ENCODE data around the gene XG.

Gene XG

GRCh38 chrX:2828344-2828958, 76.6 kb downstream of the XG start, which contains the start of gene GYG2:
TSS of gene GYG2 (plus strand) at chrX:2828930. CDS start at chrX:2830189, 1,259 bp downstream.
- no peak for DNase-seq (ENCODE audit: low read depth in 1 of 2, low spot score in 1 of 2)
- no peak within 1 kb of the TSS for H3K27ac ChIP-seq (replicated peaks)
- H3K4me3 ChIP-seq (replicated peaks; ENCODE audit: insufficient read depth, low read length), result no peak within 1 kb of the TSS
- TF ChIP-seq, protein P1, sequence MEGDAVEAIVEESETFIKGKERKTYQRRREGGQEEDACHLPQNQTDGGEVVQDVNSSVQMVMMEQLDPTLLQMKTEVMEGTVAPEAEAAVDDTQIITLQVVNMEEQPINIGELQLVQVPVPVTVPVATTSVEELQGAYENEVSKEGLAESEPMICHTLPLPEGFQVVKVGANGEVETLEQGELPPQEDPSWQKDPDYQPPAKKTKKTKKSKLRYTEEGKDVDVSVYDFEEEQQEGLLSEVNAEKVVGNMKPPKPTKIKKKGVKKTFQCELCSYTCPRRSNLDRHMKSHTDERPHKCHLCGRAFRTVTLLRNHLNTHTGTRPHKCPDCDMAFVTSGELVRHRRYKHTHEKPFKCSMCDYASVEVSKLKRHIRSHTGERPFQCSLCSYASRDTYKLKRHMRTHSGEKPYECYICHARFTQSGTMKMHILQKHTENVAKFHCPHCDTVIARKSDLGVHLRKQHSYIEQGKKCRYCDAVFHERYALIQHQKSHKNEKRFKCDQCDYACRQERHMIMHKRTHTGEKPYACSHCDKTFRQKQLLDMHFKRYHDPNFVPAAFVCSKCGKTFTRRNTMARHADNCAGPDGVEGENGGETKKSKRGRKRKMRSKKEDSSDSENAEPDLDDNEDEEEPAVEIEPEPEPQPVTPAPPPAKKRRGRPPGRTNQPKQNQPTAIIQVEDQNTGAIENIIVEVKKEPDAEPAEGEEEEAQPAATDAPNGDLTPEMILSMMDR (IDR thresholded peaks at IDR 0.05; ENCODE audit: insufficient read depth, low read length), result no peak
- TF ChIP-seq POLR2AphosphoS5 (IDR thresholded peaks at IDR 0.05; ENCODE audit: low read depth) (no peak), SPI1 (IDR thresholded peaks at IDR 0.05; ENCODE audit: borderline replicate concordance, low read depth) (no peak), REST (IDR thresholded peaks at IDR 0.05; ENCODE audit: insufficient replicate concordance, low read depth) (no peak), GABPA (IDR thresholded peaks at IDR 0.05; ENCODE audit: low read depth) (no peak)
- peaks cover 13% of the 10 kb centered on the region for H3K27me3 ChIP-seq (ENCODE audit: insufficient read depth, poor library complexity, severe bottlenecking)

- TF ChIP-seq POLR2AphosphoS5 (IDR thresholded peaks at IDR 0.05; ENCODE audit: low read depth), result no peak
- TF ChIP-seq, protein P1 (IDR thresholded peaks at IDR 0.05; ENCODE audit: insufficient read depth, low read length), result no peak
- no peak for TF ChIP-seq SPI1 (IDR thresholded peaks at IDR 0.05; ENCODE audit: borderline replicate concordance, low read depth)
- no peak for TF ChIP-seq REST (IDR thresholded peaks at IDR 0.05; ENCODE audit: insufficient replicate concordance, low read depth)
- TF ChIP-seq GABPA (IDR thresholded peaks at IDR 0.05; ENCODE audit: low read depth), result no peak
- DNase-seq (ENCODE audit: low read depth in 1 of 2, low spot score in 1 of 2), result no peak
- H3K4me3 ChIP-seq (replicated peaks; ENCODE audit: insufficient read depth, low read length), result no peak overlapping the region
- peaks cover 13% of the 10 kb centered on the region for H3K27me3 ChIP-seq (ENCODE audit: insufficient read depth, poor library complexity, severe bottlenecking)
- H3K27ac ChIP-seq (replicated peaks), result no peak overlapping the region
Observed at GRCh38 chrX:2828959-2829411, 77.1 kb downstream of the XG start.

- no peak overlapping the region for H3K4me3 ChIP-seq (replicated peaks; ENCODE audit: insufficient read depth, low read length)
- H3K27ac ChIP-seq (replicated peaks), result no peak overlapping the region
- no peak for DNase-seq (ENCODE audit: low read depth in 1 of 2, low spot score in 1 of 2)
- TF ChIP-seq, protein P1 (IDR thresholded peaks at IDR 0.05; ENCODE audit: insufficient read depth, low read length), result no peak
- TF ChIP-seq REST (IDR thresholded peaks at IDR 0.05; ENCODE audit: insufficient replicate concordance, low read depth), result no peak
- TF ChIP-seq SPI1 (IDR thresholded peaks at IDR 0.05; ENCODE audit: borderline replicate concordance, low read depth), result no peak
- TF ChIP-seq GABPA (IDR thresholded peaks at IDR 0.05; ENCODE audit: low read depth), result no peak
- TF ChIP-seq POLR2AphosphoS5 (IDR thresholded peaks at IDR 0.05; ENCODE audit: low read depth), result no peak
- H3K27me3 ChIP-seq (ENCODE audit: insufficient read depth, poor library complexity, severe bottlenecking), result peaks cover 13% of the 10 kb centered on the region
Observed at GRCh38 chrX:2829469-2830246, 77.8 kb downstream of the XG start.

Data from HL-60 (cell line).